Measurements from ENCODE around the gene MTFR1L.

- TF ChIP-seq CTCF (IDR thresholded peaks at IDR 0.05) = no peak
- peak in 1 of 2 donors; percentile 53 for TF ChIP-seq POLR2A (IDR thresholded peaks at IDR 0.05)
Measured at GRCh38 chr1:25799935-25800702, 19.6 kb upstream of the MTFR1L start, which contains the start of gene SELENON.

Measured in thyroid gland (tissue), 4 donors.